K562 (cell line): ENCODE measurements around the gene LPGAT1. TPM values are rescaled to one million over a fixed set of nuclear protein-coding genes. Genes with fewer than 3 reads are reported as not detected.

Experiments used
- ATAC-seq: fragments of 200-7000 bp; cut with Tn5 transposase; 3 replicates; pipeline ENCODE4 v1.9.1; 2020; ENCODE audit warnings: moderate library complexity
- BruUV-seq: library from RNA; stranded (reverse); fragments of 400-500 nt; replicated peaks from 2 replicates; lab custom pipeline; 2021; lab: Mats Ljungman, UMichigan
- CTCF ChIA-PET: fragments of 300-600 bp; formaldehyde crosslinking; extraction: SDS; loops from one replicate; lab custom pipeline; 2021; ENCODE audit warnings: low intra/inter-chr PET ratio; lab: Yijun Ruan, JAX
- POLR2A ChIA-PET: fragments of 300-600, 350-650 bp; sonication (Branson Sonifier 250); formaldehyde crosslinking; extraction: SDS; loops from one replicate; lab custom pipeline; 2021; ENCODE audit warnings: antibody characterized with exemption, inconsistent platforms; lab: Yijun Ruan, JAX
- DNase-seq, 4 experiments: peaks; one replicate each; pipeline versions ENCODE4 v3.0.0 to v3.0.0-alpha.2; 2011 to 2018; ENCODE audit warnings: low spot score in 3 of 4, mixed read lengths in 3 of 4; ENCODE audit errors: extremely low read depth in 1 of 4
- FAIRE-seq: peaks from 2 replicates; lab custom pipeline; 2011; peaks lifted over from hg19 to GRCh38; lab: Jason Lieb, UNC
- H2AFZ ChIP-seq: 2 replicates; pipeline ENCODE4 v1.6.0; 2011; ENCODE audit warnings: low read depth, low read length, control low read depth, inconsistent platforms
- H3K27ac ChIP-seq: fragments of 200-600 bp; 3 replicates; pipeline ENCODE4 v1.8.0; 2011; ENCODE audit warnings: low read depth, mild to moderate bottlenecking, control low read depth, inconsistent platforms, low read length, moderate library complexity, mixed read lengths; ENCODE audit errors: extremely low read depth
- H3K27me3 ChIP-seq, 2 experiments: fragments of 300-600 bp in 1 of 2; 2 replicates in 1 of 2; 3 replicates in 1 of 2; pipeline versions ENCODE4 v1.6.0 to v1.8.0; 2011; ENCODE audit warnings: inconsistent platforms in 2 of 2, low read length in 2 of 2, mild to moderate bottlenecking in 1 of 2, mixed read lengths in 1 of 2, moderate library complexity in 1 of 2; ENCODE audit not compliant: control insufficient read depth in 2 of 2, insufficient read depth in 2 of 2
- H3K36me3 ChIP-seq: fragments of 300-600 bp; 3 replicates; pipeline ENCODE4 v1.8.0; 2011; ENCODE audit warnings: mild to moderate bottlenecking, low read length, inconsistent platforms; ENCODE audit not compliant: control insufficient read depth, insufficient read depth
- H3K4me1 ChIP-seq, 2 experiments: fragments of 200-600 bp in 1 of 2; replicated peaks in 1 of 2; 2 replicates in 1 of 2; 3 replicates in 1 of 2; pipeline versions ENCODE4 v1.5.1 to v1.8.0; 2011; ENCODE audit warnings: inconsistent platforms in 2 of 2, low read length in 2 of 2, mild to moderate bottlenecking in 1 of 2, mixed read lengths in 1 of 2, moderate library complexity in 1 of 2; ENCODE audit not compliant: control insufficient read depth in 2 of 2, insufficient read depth in 2 of 2
- H3K4me2 ChIP-seq: 2 replicates; pipeline ENCODE4 v1.6.1; 2011; ENCODE audit warnings: low read length, control low read depth, inconsistent platforms, mixed read lengths; ENCODE audit not compliant: insufficient read depth
- H3K4me3 ChIP-seq: fragments of 200-600 bp; sonication (generic), shearing (Covaris generic); 2 replicates; pipeline ENCODE4 v1.5.1; 2016; ENCODE audit warnings: control low read depth, inconsistent platforms
- H3K79me2 ChIP-seq: fragments of 200-600 bp; 3 replicates; pipeline ENCODE4 v1.8.0; 2011; ENCODE audit warnings: low read length, inconsistent platforms; ENCODE audit not compliant: control insufficient read depth, insufficient read depth
- H3K9ac ChIP-seq, 2 experiments: 2 replicates each; pipeline versions ENCODE4 v1.6.0 to v1.6.1; 2011; ENCODE audit warnings: low read depth in 2 of 2, low read length in 2 of 2, control low read depth in 1 of 2, inconsistent platforms in 1 of 2, mild to moderate bottlenecking in 1 of 2, mixed read lengths in 1 of 2; ENCODE audit not compliant: insufficient read depth in 1 of 2
- H3K9me1 ChIP-seq: one replicate; pipeline ENCODE4 v1.6.0; 2011; ENCODE audit warnings: inconsistent platforms, mild to moderate bottlenecking, low read length, moderate library complexity; ENCODE audit not compliant: control insufficient read depth, insufficient read depth
- H3K9me3 ChIP-seq: replicated peaks from 2 replicates; pipeline ENCODE4 v1.5.1; 2011; ENCODE audit warnings: low read depth, low read length, inconsistent platforms; ENCODE audit not compliant: control insufficient read depth, insufficient read depth
- H4K20me1 ChIP-seq: replicated peaks from 2 replicates; pipeline ENCODE4 v1.6.1; 2011; ENCODE audit warnings: low read length, inconsistent platforms, mixed read lengths; ENCODE audit not compliant: control insufficient read depth, insufficient read depth
- ADNP ChIP-seq: fragments of 200-800 bp; sonication (Bioruptor generic); IDR thresholded peaks from 2 replicates; pipeline ENCODE4 v1.6.1; 2016; ENCODE audit warnings: missing genetic modification characterization, missing compliant biosample characterization
- FOXK1 ChIP-seq: sonication (generic); formaldehyde crosslinking; IDR thresholded peaks from 2 replicates; pipeline ENCODE4 v1.8.0; 2022; ENCODE audit warnings: missing genetic modification reagents, mild to moderate bottlenecking, borderline replicate concordance
- IFI16 ChIP-seq: fragments of 250-450 bp; sonication (Bioruptor Pico); IDR thresholded peaks from 2 replicates; pipeline ENCODE4 v2.1.2; 2022; ENCODE audit warnings: mild to moderate bottlenecking, inconsistent platforms
- NFE2 ChIP-seq: IDR thresholded peaks from 2 replicates; pipeline ENCODE4 v1.6.1; 2014; ENCODE audit warnings: antibody characterized with exemption, low read depth
- NFIC ChIP-seq: fragments of 450-650 bp; IDR thresholded peaks from 2 replicates; pipeline ENCODE4 v1.6.1; 2017; ENCODE audit warnings: mild to moderate bottlenecking, inconsistent platforms
- SRSF9 ChIP-seq: fragments of 200-400 bp; formaldehyde crosslinking; IDR thresholded peaks from 2 replicates; pipeline ENCODE4 v1.6.1; 2017; ENCODE audit warnings: low read depth, low read length, borderline replicate concordance
- ZFP36 ChIP-seq: fragments of 150-350 bp; IDR thresholded peaks from 2 replicates; pipeline ENCODE4 v1.6.1; 2018; ENCODE audit warnings: low read length, low read depth; ENCODE audit not compliant: partially characterized antibody
- ZNF668 ChIP-seq: fragments of 250-450 bp; sonication (Bioruptor Pico); IDR thresholded peaks from 2 replicates; pipeline ENCODE4 v1.8.0; 2022; ENCODE audit warnings: mild to moderate bottlenecking, inconsistent platforms
- WGBS: fragments of 100-300 bp; shearing (Covaris generic); methylation state at CpG from one replicate; pipeline ENCODE4 v1.1.6; 2016; ENCODE audit warnings: low coverage, mixed read lengths; ENCODE audit not compliant: insufficient coverage; ENCODE audit errors: missing lambda C conversion rate; 5-methylcytosine and 5-hydroxymethylcytosine counted together
- in situ Hi-C: fragments of 300-500 bp; cut with MboI; formaldehyde crosslinking; loops from 4 replicates; pipeline ENCODE4 v1.15.0; 2018; ENCODE audit warnings: inconsistent platforms, mixed read lengths
- intact Hi-C: fragments of 100-400 bp; cut with micrococcal nuclease; formaldehyde crosslinking; loops from 2 replicates; pipeline ENCODE4 v1.14.2; 2022
- polyA plus RNA-seq, 8 experiments: library from polyadenylated mRNA; depleted of rRNA in 4 of 8; stranded (reverse) in 5 of 8; unstranded in 3 of 8; fragments of >200 nt; fragmentation: Nextera tagmentation in 2 of 8; fragmentation: Illumina TruSeq in 1 of 8; extraction: Ambion mirVana in 2 of 8; extraction: Trizol in 1 of 8; gene quantifications; 2 replicates each; pipeline versions ENCODE4 v1.2.1 to v1.2.3, GENCODE V29; 2011 to 2014; ENCODE audit warnings: inconsistent platforms in 1 of 8, missing spikeins in 1 of 8
- total RNA-seq, 7 experiments: library from RNA; depleted of rRNA in 6 of 7; stranded (reverse); fragments of >200 nt in 6 of 7; fragmentation: Illumina TruSeq in 2 of 7; extraction: Trizol in 2 of 7; gene quantifications; 2 replicates each; pipeline versions ENCODE4 v1.2.1 to v1.2.3, GENCODE V29; 2011 to 2021; ENCODE audit warnings: low replicate concordance in 1 of 7
- TF ChIP-seq, protein P1 (sequence below): fragments of 250-450 bp; sonication (Bioruptor Pico); IDR thresholded peaks from 2 replicates; pipeline ENCODE4 v1.8.0; 2022; ENCODE audit warnings: inconsistent platforms
- TF ChIP-seq, protein P2 (sequence below): sonication (generic); formaldehyde crosslinking; IDR thresholded peaks from 2 replicates; pipeline ENCODE4 v1.8.0; 2022; ENCODE audit warnings: mild to moderate bottlenecking, low read depth, missing genetic modification reagents
- TF ChIP-seq, protein P3 (sequence below), 2 experiments: IDR thresholded peaks; 2 replicates each; pipeline ENCODE4 v1.6.1; 2012; ENCODE audit warnings: improper control_type of control experiment in 2 of 2, low read depth in 2 of 2, low read length in 2 of 2, borderline replicate concordance in 1 of 2
- TF ChIP-seq, protein P4 (sequence below): sonication (generic); IDR thresholded peaks from 2 replicates; pipeline ENCODE4 v1.6.1; 2016

LPGAT1 gene
- total and polyA plus RNA-seq, 9 of the 15 experiments (the other 6 are each of a cell fraction or from before 2014, with no cell fraction given), result 5.7 to 31.4 (median 16.3) TPM

DNA sequence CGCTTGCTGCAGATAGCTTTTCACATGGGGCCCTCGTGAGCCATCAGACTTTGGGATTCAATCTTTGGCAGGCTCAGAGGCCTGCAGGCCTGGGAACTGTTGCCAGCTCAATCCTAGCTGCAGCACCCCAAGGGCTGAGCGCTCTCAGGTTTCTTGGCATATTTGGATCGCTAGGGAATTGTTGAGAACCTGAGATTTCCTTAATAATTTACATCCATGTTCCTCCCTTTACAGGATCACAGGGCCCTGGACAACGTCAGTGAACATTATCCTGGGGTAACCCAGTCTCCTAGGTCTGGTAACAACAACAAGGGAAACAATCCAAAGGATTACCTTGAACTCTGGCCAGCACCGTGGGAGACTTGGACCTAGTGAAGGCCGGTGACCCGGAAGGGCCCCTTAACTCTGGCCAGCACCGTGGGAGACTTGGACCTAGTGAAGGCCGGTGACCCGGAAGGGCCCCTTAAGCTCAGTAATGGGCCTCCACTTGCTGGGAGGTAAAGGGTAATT lies 105.8 kb downstream of the LPGAT1 start:
- Histone ChIP-seq H3K79me2 (no peaks in the 10 kb centered on the region), H3K4me1 (peaks cover 15 to 23% of the 10 kb centered on the region in 2 experiments; a peak in 4 of 5 replicates), H3K27me3 (no peaks in the 10 kb centered on the region), H3K36me3 (no peaks in the 10 kb centered on the region), H3K4me2 (no peak overlapping the region), H4K20me1 (no peaks in the 10 kb centered on the region), H3K4me3 (no peak overlapping the region), H3K9ac (no peak overlapping the region), H3K9me1 (no peaks in the 10 kb centered on the region), H3K27ac (no peak overlapping the region), H2AFZ (no peak overlapping the region; the same call in 1 of the 2 replicates), H3K9me3 (no peaks in the 10 kb centered on the region)
- TF ChIP-seq NFIC, result no peak
- no peak for TF ChIP-seq ADNP (tag)
- TF ChIP-seq, protein P1, sequence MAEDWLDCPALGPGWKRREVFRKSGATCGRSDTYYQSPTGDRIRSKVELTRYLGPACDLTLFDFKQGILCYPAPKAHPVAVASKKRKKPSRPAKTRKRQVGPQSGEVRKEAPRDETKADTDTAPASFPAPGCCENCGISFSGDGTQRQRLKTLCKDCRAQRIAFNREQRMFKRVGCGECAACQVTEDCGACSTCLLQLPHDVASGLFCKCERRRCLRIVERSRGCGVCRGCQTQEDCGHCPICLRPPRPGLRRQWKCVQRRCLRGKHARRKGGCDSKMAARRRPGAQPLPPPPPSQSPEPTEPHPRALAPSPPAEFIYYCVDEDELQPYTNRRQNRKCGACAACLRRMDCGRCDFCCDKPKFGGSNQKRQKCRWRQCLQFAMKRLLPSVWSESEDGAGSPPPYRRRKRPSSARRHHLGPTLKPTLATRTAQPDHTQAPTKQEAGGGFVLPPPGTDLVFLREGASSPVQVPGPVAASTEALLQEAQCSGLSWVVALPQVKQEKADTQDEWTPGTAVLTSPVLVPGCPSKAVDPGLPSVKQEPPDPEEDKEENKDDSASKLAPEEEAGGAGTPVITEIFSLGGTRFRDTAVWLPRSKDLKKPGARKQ (CRISPR knock-in tag), result no peak
- no peak for TF ChIP-seq FOXK1
- no peak for TF ChIP-seq NFE2
- TF ChIP-seq, protein P2, sequence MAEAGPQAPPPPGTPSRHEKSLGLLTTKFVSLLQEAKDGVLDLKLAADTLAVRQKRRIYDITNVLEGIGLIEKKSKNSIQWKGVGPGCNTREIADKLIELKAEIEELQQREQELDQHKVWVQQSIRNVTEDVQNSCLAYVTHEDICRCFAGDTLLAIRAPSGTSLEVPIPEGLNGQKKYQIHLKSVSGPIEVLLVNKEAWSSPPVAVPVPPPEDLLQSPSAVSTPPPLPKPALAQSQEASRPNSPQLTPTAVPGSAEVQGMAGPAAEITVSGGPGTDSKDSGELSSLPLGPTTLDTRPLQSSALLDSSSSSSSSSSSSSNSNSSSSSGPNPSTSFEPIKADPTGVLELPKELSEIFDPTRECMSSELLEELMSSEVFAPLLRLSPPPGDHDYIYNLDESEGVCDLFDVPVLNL (CRISPR knock-in tag), result no peak
- TF ChIP-seq, protein P3, sequence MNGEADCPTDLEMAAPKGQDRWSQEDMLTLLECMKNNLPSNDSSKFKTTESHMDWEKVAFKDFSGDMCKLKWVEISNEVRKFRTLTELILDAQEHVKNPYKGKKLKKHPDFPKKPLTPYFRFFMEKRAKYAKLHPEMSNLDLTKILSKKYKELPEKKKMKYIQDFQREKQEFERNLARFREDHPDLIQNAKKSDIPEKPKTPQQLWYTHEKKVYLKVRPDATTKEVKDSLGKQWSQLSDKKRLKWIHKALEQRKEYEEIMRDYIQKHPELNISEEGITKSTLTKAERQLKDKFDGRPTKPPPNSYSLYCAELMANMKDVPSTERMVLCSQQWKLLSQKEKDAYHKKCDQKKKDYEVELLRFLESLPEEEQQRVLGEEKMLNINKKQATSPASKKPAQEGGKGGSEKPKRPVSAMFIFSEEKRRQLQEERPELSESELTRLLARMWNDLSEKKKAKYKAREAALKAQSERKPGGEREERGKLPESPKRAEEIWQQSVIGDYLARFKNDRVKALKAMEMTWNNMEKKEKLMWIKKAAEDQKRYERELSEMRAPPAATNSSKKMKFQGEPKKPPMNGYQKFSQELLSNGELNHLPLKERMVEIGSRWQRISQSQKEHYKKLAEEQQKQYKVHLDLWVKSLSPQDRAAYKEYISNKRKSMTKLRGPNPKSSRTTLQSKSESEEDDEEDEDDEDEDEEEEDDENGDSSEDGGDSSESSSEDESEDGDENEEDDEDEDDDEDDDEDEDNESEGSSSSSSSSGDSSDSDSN (IDR thresholded peaks at IDR 0.05; ENCODE audit: borderline replicate concordance in 1 of 2, low read depth in 2 of 2, low read length in 2 of 2), result no peak
- no peak for TF ChIP-seq ZFP36
- TF ChIP-seq, protein P4, sequence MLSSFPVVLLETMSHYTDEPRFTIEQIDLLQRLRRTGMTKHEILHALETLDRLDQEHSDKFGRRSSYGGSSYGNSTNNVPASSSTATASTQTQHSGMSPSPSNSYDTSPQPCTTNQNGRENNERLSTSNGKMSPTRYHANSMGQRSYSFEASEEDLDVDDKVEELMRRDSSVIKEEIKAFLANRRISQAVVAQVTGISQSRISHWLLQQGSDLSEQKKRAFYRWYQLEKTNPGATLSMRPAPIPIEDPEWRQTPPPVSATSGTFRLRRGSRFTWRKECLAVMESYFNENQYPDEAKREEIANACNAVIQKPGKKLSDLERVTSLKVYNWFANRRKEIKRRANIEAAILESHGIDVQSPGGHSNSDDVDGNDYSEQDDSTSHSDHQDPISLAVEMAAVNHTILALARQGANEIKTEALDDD, result no peak
- TF ChIP-seq ZNF668, result no peak
- no peak for TF ChIP-seq SRSF9
- no peak for TF ChIP-seq IFI16 (CRISPR knock-in tag)
- ChIA-PET CTCF (interaction anchor here (0.6 kb wide), 1 partner anchor 245 kb away, joined by 3 read pairs; no protein-coding TSS in a partner anchor), POLR2A (interaction anchor here (5.9 kb wide), 1 partner anchor 11 kb away, joined by 35 read pairs; no protein-coding TSS in a partner anchor)
- DNase-seq (no peak), FAIRE-seq (no peak), ATAC-seq (no peak)
- intact Hi-C loops, result no loop called here
- in situ Hi-C loops, result no loop called here
- 55% methylated on average over 11 of the region's 11 CpGs for WGBS
- no TSS peak for BruUV-seq
